NCI-H2171 treated with DMSO at 0.1 percent for 48 hours (cell line): Measurements from ENCODE around the gene POLA2.

Experiments used
- DNase-seq: peaks from one replicate; lab custom pipeline; 2025; lab: John Stamatoyannopoulos, UW

Gene POLA2

DNA sequence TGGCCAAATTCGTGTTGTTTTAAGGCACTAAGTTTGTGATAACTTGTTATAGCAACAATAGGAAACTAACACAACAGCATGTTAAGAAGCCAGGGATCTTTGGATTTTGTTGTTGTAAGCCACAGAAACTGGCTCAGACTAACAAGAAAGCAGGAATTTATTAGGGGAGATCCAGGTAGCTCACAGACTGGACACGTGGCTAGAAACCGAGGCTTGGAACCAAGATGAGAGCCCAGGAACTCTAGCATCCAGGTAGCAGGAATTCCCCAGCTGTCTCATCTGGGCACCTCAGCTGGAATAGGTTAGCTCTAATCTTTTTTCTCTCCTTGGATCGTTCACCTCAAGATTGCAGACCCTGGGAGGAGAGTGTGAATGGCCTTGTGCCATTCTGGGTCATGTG, 24.9 kb downstream of the POLA2 start:
- DNase-seq, result no peak

DNA sequence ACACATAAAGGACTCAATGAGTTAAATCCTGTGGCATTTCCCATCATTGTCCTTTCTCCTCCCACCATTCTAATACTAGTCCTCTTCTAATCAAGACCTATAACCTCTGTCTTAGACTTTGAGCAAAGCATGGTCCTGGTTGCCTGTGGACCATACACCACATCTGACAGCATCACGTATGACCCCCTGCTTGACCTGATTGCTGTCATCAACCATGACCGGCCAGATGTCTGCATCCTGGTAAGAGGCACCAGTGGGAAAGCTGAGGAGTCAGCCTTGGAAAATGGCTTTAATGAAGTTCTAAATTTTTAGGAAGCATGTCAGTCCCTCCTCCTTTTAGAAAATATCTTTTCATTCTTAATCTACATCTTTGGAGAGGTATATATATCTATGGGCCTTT, 25.8 kb downstream of the POLA2 start:
- no peak for DNase-seq

DNA sequence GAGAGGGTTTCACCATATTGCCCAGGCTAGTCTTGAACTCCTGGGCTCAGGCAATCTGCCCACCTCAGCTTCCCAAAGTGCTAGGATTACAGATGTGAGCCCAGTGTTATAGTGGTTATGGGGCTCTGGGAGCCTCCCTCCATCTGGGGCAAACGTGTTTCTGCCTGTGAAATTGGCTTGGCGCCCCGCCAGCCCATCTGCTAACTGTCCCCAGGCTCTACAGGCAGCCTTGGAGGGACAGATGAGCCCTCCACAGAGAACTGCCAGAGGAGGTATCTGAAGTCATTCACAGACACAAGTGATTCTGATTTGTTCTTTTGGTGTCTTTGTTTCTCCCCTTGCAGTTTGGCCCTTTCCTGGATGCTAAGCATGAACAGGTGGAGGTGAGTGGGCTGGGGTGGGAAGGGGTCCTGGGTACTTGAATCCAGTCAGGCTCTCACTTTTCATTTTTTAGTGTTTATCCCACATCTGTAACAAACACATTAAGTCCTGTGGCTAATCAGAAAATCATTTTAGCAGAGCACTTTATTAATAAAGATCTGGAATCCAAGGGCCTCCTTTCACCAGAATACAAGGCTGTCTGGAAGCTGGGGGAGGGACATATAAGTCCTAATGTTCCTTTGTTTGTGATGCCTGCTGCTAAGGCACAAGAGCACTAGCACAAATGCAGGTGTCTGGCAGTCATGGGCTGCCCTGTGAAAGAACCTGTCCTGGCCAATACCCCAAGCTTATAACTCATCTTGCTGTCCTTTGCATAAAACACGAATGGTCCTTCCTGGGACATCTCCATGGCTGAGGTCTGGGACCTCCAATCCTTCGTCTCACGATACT, 27.2 kb downstream of the POLA2 start:
- DNase-seq, result peak; percentile 99

DNA sequence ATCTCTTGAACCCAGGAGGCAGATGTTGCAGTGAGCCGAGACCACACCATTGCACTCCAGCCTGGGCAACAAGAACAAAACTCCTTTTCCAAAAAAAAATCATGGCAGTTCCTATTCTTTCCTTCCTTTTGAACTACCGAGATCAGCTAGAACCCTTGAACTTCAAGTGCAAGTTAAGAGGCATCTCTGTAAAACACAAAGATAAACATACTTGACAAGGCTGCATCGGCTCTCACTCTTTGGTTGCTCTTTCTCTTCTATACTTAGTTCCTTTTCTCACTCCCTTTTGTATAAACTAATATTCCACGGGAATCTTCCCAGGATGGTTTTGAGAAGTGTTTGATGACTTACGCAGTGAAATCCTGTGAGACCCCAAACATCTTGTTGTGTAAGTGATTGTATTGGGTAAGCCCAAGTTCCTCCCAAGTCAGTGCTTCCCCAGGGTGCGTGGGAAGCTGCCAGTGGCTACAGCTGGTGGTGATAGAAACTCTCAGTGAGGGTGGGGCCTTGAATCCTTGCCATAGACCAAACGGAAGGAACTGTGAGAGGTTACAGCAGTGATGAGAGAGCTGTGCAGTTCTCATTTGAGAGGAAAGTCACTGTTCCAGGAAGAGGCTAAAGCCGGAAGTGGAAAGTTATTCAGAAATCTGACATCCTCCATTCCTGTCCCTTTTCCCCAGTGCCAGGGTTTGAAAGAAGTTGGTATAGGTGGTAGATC, 28.8 kb downstream of the POLA2 start:
- peak; percentile 58 for DNase-seq

DNA sequence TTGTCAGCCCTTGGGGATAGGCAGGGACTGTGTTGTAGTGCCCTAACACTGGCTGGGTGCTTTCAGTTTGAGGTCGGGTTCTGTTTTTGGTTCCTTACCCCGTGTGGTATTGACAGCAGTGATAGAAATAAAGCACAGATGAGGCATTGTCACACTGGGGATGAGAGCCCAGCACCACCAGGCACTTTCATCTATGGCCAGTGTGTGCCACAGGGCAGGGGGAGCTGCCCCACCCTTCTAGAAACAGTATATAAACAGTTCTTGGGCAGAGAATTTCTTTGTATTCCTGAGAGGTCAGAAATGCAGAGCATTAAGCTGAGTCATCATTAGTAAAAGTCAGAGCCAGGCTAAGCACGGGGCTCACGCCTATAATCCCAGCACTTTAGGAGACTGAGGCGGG, 29.9 kb downstream of the POLA2 start:
- DNase-seq, result no peak

DNA sequence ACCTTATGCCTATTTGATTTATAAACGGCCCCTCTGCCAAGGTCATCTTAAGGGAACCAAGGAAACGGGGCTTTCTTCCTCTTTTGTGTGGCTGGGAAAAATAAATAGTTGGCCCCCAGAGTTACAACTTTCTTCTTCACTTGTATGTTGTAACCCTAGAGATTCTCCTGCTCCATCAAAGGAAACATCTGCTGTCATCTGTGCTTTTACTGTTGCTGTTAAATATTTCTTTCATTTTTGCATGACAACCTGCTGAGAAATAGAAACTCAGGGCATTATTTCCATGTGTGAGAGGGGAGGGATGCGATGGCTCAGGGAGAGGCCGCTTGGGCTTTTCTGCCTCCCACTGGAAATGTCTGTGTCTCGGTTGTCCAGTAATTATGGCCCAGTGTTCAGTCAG, 31.1 kb downstream of the POLA2 start:
- no peak for DNase-seq

DNA sequence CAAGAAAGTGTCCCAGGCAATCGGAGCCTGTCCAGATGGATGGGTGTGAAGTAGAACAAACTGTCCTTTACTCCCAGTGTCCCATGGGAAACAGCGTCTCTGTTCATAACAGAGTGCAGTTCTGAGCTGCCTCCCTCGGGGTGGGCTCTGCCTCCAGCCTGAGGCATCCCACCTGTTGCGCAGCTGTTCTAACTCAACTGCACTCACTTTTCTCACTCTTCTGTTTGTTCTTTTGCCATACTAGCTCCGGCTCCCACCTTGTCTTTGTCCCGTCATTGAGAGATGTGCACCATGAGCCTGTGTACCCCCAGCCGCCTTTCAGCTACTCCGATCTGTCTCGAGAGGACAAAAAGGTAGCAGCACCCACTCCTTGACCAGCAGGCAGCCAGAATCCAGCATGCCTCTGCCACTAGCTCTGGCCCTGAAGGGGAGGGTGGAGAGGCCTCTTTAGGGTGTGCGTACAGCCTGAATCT, 32.2 kb downstream of the POLA2 start:
- peak; percentile 75 for DNase-seq

DNA sequence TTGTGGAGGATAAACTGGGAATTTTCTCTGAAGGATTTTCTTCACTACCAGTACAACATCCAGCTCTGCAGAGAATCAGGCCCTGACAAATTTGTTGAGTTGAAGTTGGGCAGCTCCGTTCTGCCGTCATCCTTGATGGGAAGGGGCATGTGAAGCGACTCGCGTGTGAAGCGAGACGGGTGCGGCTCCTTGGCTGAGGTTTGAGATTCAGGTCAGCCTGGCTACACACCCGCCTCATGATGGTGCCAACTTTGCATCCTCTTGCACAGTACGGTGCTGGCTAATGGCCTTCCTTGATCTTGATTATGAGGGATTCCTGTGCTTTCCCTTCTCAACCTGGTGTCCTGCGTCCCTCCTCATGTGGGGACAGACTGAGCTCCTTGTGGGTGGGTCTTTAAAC, 33.2 kb downstream of the POLA2 start:
- no peak for DNase-seq

DNA sequence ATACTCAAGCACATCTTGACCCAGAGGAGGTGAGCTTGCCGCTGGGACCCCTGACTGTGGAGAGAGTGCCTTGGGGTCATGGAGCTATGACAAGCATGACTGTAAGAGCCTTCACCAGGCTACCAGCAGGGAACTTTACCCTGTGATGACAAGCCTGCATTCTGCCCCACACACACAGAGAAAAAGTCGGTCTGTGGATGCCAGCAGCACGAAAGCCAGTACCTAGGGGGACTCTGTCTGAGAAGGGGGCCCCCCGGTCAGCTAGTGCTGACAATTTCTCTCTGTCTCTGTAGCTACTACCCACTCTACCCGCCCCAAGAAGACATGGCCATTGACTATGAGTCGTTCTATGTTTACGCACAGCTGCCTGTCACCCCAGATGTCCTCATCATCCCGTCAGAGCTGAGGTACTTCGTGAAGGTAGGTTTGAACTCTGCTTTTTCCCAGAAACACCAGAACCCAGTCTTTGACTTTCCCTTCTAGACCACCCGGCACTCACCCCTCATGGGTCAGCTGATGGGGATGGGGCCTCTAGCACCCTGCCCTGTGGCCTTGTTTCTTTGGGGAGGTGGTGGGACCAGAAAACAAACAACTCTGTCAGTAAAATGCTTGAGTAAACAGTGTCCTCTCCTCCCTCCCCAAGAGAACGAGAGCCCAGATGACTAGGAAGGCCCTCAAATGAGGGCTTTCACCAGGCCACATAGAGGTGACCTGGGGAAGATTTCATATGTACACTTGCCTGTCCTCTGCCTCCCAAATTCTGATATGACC, 34.0 kb downstream of the POLA2 start:
- DNase-seq, result no peak

DNA sequence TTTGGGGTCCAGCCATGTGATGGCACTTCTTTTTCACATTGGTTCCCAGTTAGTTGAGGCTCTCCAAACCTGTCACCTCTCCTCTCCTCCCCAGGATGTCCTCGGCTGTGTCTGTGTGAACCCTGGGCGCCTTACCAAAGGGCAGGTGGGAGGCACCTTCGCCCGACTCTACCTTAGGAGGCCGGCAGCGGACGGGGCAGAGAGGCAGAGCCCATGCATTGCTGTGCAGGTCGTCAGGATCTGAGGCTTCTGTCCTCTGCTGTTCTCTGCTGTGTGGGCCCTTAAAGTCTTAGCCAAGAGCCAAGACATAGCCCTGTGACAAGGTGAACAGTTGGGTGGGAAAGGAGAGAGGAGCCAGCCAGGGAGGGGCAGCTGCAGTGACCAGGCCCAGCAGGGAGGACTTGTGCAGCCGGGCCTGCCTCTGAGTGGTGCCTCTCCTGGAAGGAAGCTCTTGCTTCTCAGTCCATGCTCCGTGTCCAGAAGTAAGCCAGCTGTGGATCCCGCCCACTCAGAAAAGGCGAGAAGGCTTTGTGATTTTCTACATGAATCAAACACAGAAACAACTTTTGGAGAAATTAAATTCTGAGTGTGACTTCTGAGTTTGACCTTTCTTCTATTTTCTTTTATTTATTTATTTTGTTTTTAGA, 35.4 kb downstream of the POLA2 start:
- no peak for DNase-seq

DNA sequence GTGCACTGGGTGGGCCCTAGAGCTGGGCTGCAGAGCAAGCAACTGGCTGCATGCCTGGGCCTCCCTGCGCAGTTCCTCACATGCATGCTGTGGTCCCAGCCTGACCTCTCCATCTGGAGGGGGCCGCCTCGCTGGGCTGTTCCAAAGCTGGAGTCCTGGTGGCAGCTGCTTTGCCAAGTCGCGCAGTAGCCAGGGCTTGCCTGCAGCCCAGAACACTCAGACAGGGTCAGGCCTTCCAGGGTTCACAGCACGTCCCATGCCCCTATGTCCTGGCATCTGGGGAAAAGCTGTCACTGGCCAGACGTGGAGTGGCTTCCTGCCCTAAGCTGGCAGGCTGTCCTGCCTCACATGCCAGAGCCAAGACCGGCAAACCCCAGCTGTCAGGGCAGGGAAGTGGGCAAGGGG, 36.4 kb downstream of the POLA2 start:
- DNase-seq, result no peak

DNA sequence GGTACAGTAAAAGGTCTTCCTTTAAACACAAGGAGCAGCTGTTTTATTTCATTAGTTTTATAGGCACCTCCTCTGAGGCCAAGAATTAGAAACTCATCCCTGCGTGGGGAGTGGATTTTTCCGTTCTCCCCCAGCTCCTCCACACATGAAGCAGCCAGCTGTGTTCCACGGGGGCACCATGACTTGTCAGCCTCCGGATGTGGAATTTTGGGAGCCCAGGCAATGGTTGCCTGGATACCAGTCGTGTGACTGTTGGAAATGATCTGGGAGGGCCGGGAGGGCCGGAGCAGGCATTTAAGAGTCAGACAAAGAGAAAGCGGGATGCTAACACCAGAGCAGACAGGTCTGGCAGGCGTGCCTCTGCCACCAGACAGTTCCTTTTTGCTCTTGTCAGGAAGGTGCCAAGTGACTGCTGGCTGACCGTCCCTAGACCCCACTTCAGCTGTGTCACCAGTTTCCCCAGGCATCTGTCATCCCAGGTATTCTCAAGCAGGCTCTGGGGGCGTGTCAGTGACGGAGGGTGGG, 37.0 kb downstream of the POLA2 start:
- DNase-seq, result no peak

DNA sequence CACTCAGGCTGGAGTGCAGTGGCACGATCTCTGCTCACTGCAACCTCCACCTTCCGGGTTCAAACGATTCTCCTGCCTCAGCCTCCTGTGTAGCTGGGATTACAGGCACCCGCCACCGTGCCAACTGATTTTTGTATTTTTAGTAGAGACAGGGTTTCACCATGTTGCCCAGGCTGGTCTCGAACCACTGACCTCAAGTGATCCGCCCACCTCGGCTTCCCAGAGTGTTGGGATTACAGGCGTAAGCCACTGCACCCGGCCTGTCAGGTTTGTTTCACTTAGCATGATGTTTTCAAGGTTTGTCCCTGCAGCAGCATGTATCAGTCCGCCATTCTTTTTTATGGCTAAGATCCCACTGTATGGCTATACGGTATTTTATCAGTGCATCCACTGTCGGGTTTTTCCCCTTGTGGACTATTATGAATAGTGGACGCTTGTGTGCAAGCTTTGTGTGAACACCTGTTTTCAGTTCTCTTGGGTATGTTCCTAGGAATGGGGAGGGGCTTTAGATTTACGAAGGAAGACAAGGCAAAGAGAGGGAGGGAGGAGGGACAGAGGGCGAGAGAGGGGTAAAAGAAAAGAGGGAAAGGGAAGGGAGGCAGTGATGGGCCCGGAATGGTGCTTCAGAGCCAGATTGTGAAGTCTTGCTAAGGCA, 39.0 kb downstream of the POLA2 start:
- no peak for DNase-seq

DNA sequence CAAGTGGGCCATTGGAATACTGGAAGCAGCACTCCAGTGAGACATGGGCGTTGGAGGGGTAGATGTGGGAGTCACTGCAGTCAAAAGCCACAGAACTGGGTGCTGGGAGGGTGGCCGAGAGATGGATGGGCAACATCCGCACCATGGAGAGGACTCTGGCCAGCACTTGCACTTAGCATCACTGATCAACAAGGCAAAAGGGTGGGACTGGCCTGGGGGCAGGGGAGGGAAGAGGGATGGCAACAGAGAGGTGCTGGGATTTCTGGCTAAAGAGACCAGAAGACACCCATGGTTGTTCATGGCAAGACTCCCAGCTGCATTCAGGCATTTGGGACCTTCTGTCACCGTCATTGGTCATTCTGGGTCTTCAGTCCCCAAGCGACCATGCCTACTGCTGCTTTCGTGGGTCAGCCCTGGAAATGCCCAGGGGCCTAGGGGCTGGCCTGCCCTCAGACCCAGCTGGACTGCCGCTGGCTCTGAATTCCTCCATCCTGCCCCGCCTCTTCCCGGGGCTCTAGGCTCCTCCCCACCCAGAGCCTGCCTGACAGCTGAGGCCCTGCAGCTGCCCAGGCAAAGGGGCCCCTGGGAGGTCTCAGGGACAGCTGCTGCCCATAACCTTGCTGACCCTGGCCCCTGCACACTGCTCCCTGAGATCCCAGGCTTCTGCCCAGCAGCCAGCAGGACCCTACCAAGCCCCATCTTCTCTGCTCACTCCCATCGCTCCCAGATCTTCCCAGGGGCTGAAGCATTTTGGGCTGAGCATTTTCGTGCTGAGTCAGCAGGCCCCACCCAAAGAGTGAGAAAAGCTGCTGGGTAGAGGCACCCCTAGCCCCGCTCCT, 39.9 kb downstream of the POLA2 start:
- no peak for DNase-seq

DNA sequence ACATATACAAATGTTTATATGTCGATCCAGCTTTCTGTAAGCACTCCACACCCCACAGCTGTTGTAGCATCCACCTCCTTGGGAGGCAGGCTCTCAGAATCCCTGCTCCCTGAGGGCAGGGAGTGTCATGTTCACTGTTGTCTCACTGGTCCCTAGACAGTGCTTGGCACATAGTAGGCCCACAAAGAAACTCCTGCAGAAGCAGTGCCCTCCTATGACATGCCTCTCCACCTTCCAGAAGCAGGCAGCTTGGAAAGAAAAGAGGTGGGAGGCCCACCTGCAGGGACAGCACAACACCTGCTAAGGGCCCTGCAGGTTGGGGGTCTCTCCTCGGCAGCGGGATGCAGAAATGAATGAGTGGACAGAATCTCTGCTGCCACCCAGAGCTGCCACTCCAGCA, 41.8 kb downstream of the POLA2 start:
- DNase-seq, result no peak

DNA sequence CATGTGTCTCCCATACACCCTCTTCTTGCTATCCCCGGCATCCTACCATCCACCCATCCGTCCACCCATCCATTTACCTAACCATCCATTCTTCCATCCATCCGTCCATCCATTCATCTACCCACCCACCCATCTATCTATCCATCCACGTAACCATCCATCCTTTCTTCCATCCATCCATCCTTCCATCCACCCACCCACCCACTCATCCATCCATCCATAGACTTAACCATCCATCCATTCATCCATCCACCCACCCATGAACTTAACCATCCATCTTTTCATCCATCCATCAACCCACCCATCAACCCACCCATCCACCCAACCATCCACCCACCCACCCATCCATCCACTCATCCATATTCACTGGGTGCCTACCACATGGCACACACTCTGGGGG, 42.3 kb downstream of the POLA2 start:
- no peak for DNase-seq

DNA sequence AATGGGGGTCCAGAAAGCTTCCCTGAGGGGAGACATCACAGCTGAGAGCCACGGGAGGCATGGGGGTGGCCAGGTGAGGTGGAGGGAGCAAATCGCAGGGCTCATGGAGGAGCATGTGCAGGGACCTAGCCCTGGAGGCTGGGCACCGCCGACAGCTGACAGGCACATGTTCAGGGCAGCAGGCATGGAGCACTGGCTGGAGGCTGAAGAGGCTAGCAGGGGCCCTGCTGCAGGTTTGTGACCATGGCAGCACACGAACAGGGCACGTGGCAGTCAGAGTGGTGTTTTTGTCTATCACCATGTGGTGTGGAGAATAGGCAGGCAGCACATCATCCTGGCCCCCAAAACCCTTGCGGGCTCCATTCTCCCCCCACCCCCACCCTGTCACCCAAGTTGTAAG, 42.9 kb downstream of the POLA2 start:
- DNase-seq, result no peak

DNA sequence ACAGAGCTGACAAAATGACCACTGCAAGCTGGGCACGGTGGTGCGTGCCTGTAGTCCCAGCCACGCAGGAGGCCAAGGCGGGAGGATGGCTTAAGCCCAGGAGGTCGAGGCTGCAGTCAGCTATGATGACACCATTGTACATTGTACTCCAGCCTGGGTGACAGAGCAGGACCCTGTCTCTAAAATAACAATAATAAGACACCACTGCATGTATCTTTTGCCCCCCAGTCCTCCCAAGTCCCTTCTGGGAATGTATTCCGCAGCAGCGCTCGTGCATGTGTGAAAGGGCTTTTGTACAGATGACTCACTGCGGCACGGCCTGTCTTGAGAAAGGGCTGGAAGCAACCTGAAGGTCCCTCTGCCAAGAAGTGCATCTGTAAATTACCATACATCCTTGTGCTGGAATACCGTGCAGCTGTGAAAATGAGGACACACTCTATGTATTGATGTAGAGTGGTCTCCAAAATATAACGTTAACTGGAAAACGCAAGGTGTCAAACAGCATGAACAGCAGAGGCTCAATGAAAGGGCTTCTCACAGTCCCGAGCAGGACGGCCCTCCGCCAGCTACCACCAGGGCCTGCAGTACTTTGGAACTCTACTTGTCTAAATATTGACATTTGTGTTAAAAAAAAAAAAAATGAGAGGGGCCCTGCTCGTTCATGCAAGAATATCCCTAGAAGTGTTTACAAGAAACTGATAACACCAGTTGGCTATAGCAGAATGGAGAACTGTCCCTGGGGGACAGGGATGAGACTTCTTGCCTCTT, 43.9 kb downstream of the POLA2 start:
- peak; percentile 79 for DNase-seq

DNA sequence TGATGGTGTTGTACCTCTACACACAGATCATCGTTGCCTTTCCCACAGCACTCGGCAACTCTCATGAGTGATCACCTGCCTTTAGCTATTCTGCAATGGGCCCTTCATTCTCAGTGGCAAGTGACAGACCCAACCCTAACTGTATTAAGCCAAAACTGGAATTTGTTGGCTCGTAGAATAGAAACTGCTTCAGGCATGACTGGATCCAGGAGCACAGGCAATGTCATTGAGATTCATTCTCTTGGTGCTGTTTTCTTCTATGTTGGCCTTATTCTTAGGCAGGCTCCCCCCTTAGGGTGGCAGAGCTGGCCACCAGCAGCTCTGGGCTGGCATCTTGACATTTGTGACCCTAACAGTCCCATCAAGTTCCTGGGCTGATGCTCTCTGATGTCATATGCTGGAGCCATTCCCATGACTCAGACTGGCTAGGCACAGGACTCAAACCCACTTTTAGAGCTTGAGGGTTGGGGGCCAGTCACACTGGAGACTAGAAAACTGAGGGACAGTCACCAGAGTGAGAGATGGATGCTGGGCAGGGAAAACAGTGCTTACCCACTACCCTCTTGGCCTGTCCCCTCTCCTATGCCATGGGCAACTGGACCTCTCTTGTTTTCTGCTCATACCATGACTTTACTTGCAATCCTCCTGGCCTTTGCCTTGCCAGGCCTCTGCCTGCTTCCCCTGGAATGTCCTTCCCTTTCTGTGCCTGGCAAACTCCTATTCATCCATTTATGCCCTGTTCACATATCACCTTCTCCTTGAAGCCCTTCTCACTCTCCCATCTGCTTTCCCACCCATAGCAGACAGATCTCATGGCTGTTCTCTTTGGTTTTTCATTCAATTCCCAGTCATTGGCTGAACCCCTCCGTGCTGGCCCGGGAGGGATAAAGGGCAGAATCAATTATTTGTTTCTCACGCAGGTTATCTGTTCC, 45.8 kb downstream of the POLA2 start:
- DNase-seq, result no peak
